CD4-positive, CD25-positive, alpha-beta regulatory T cell (primary cell): ENCODE measurements around the gene RNF166. TPM values are rescaled to one million over a fixed set of nuclear protein-coding genes. Genes with fewer than 3 reads are reported as not detected.
A peak's percentile ranks its signal among the peaks of the same experiment; 100 is the strongest.

Experiments used
- ATAC-seq, 2 donors: fragments of 150-1000 bp; cut with Tn5 transposase; one replicate each; pipeline ENCODE4 v1.10.0; 2021; ENCODE audit warnings: low read depth in 2 of 2, moderate number of reproducible peaks in 2 of 2, moderate library complexity in 1 of 2
- DNase-seq, 3 donors: peaks; one replicate each; pipeline versions ENCODE4 v3.0.0 to v3.0.0-alpha.2; 2012 to 2022; ENCODE audit warnings: mixed read lengths in 1 of 3
- H3K27ac ChIP-seq: one replicate; pipeline ENCODE4 v1.7.0; 2013; ENCODE audit warnings: mild to moderate bottlenecking, low read length; ENCODE audit not compliant: insufficient read depth, poor library complexity, severe bottlenecking
- H3K27me3 ChIP-seq: one replicate; pipeline ENCODE4 v1.7.0; 2013; ENCODE audit warnings: low read length; ENCODE audit not compliant: control insufficient read depth, insufficient read depth
- H3K36me3 ChIP-seq: one replicate; pipeline ENCODE4 v1.7.0; 2013; ENCODE audit warnings: mild to moderate bottlenecking, low read length, moderate library complexity; ENCODE audit not compliant: control insufficient read depth, insufficient read depth
- H3K4me1 ChIP-seq: 2 replicates; pipeline ENCODE4 v1.7.0; 2013; ENCODE audit warnings: mild to moderate bottlenecking, low read length; ENCODE audit not compliant: insufficient read depth, control insufficient read depth, poor library complexity, severe bottlenecking
- H3K4me3 ChIP-seq: one replicate; pipeline ENCODE4 v1.7.0; 2013; ENCODE audit warnings: low read depth, mild to moderate bottlenecking, low read length, moderate library complexity
- H3K9me3 ChIP-seq, 2 experiments: 1 replicate in 1 of 2; 2 replicates in 1 of 2; pipeline ENCODE4 v1.7.0; 2013; ENCODE audit warnings: low read length in 2 of 2, mild to moderate bottlenecking in 1 of 2, moderate library complexity in 1 of 2; ENCODE audit not compliant: control insufficient read depth in 2 of 2
- H3K27ac Mint-ChIP-seq, 3 donors: one replicate each; pipeline ENCODE4 v1.8.0; 2020 to 2022; ENCODE audit warnings: mild to moderate bottlenecking in 3 of 3, mixed read lengths in 3 of 3, moderate library complexity in 2 of 3
- H3K27me3 Mint-ChIP-seq: one replicate; pipeline ENCODE4 v1.8.0; 2022; ENCODE audit warnings: mild to moderate bottlenecking, mixed read lengths
- H3K36me3 Mint-ChIP-seq: one replicate; pipeline ENCODE4 v1.8.0; 2020; ENCODE audit warnings: mixed read lengths
- H3K4me1 Mint-ChIP-seq, 4 donors: one replicate each; pipeline ENCODE4 v1.8.0; 2020 to 2022; ENCODE audit warnings: mixed read lengths in 4 of 4, mild to moderate bottlenecking in 1 of 4
- H3K4me3 Mint-ChIP-seq, 4 donors: one replicate each; pipeline ENCODE4 v1.8.0; 2020 to 2022; ENCODE audit warnings: mild to moderate bottlenecking in 4 of 4, mixed read lengths in 4 of 4, moderate library complexity in 3 of 4
- H3K9me3 Mint-ChIP-seq, 7 donors: one replicate each; pipeline ENCODE4 v1.8.0; 2020 to 2022; ENCODE audit warnings: mixed read lengths in 7 of 7, mild to moderate bottlenecking in 3 of 7, moderate library complexity in 2 of 7
- polyA plus RNA-seq, 4 donors: library from polyadenylated mRNA; unstranded; fragments of 300-500 nt; fragmentation: Illumina TruSeq; gene quantifications; one replicate each; pipeline ENCODE4 v1.2.3, GENCODE V29; 2021
- total RNA-seq: library from RNA; stranded (reverse); gene quantifications from one replicate; pipeline ENCODE4 v1.2.3, GENCODE V29; 2022

The RNF166 gene
- total and polyA plus RNA-seq, 5 donors from 2014 or later = 63.6 to 420 (median 98.0) TPM

DNA sequence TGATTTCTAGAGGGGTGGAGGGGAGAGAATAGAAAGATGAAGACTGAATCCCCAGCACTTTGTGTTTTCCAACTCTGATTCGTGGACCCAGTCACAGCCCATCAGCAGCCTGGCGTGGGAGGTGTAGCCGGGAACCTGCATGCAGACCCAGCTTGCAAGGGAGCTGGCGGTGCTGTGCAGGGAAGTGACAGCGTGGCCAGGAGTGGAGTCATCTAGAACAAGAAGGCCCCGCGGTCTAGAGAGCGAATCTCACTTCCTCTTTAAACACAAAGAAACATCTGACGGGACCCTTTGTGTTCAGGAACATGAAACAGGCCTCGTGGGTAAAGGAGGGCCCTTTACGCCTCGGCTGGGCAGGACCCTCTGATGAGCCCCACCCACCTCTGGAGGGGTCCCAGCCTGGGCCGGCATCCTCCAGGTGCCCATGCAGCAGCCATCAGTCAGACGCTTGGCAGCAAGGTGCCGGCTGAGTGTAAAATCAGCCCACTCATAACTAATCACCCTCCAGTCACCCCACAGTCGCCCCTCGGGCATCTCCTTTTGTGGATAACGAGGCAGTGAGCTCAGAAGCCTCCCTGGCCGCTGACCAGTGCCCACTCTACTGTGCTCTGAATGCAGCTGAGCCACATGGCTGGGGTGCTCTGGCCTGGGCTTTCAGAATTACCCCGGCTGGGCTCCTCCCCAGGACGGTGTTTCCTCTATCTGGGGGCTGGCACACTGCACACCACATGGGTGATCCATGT is 24.3 kb downstream of the RNF166 start:
- Mint-ChIP-seq H3K36me3 (peaks cover 3% of the 10 kb centered on the region), H3K4me1 (peaks cover 10 to 46% (median 28%) of the 10 kb centered on the region in 4 donors), H3K4me3 (peak overlapping the region; percentile 84 to 95 (median 90)), H3K9me3 (peaks cover 0 to 1% (median 0%) of the 10 kb centered on the region in 7 donors), H3K27ac (peak overlapping the region; percentile 94 to 98 (median 95)), H3K27me3 (no peaks in the 10 kb centered on the region)
- peaks cover 52% of the 10 kb centered on the region for H3K4me1 ChIP-seq
- H3K4me3 ChIP-seq = peak overlapping the region; percentile 19
- no peaks in the 10 kb centered on the region for H3K9me3 ChIP-seq
- peaks cover 26% of the 10 kb centered on the region for H3K36me3 ChIP-seq
- no peaks in the 10 kb centered on the region for H3K27me3 ChIP-seq
- DNase-seq = peak; percentile 19 to 84 (median 60)
- peak overlapping the region; percentile 75 for H3K27ac ChIP-seq
- ATAC-seq = peak; percentile 48 to 66

GRCh38 chr16:88681084-88681680 is 25.0 kb downstream of the RNF166 start:
- Mint-ChIP-seq H3K27me3 (no peaks in the 10 kb centered on the region), H3K4me1 (peaks cover 10 to 46% (median 28%) of the 10 kb centered on the region in 4 donors), H3K4me3 (peak overlapping the region; percentile 84 to 95 (median 90)), H3K36me3 (peaks cover 3% of the 10 kb centered on the region), H3K9me3 (peaks cover 0 to 1% (median 0%) of the 10 kb centered on the region in 7 donors), H3K27ac (peak overlapping the region; percentile 94 to 98 (median 95))
- ATAC-seq = peak in 1 of 2 donors; percentile 21
- Histone ChIP-seq H3K9me3 (no peaks in the 10 kb centered on the region), H3K36me3 (peaks cover 31% of the 10 kb centered on the region), H3K27ac (peak overlapping the region; percentile 75), H3K27me3 (no peaks in the 10 kb centered on the region), H3K4me3 (no peak overlapping the region), H3K4me1 (peaks cover 48% of the 10 kb centered on the region)
- peak; percentile 38 to 79 (median 55) for DNase-seq

GRCh38 chr16:88680554-88681083 is 25.6 kb downstream of the RNF166 start:
- no peak for ATAC-seq
- Histone ChIP-seq H3K27ac (peak overlapping the region; percentile 75), H3K36me3 (peaks cover 31% of the 10 kb centered on the region)

GRCh38 chr16:88678224-88678979 is 27.8 kb downstream of the RNF166 start:
- no peak for DNase-seq
- Histone ChIP-seq H3K27me3 (no peaks in the 10 kb centered on the region), H3K9me3 (no peaks in the 10 kb centered on the region), H3K27ac (no peak overlapping the region), H3K4me3 (no peak overlapping the region), H3K36me3 (peaks cover 31% of the 10 kb centered on the region), H3K4me1 (peaks cover 23% of the 10 kb centered on the region)
- H3K27ac Mint-ChIP-seq = no peak overlapping the region
- no peaks in the 10 kb centered on the region for H3K27me3 Mint-ChIP-seq
- ATAC-seq = no peak
- peaks cover 0 to 1% (median 0%) of the 10 kb centered on the region in 7 donors for H3K9me3 Mint-ChIP-seq
- peaks cover 3 to 25% (median 17%) of the 10 kb centered on the region in 4 donors for H3K4me1 Mint-ChIP-seq
- peaks cover 7% of the 10 kb centered on the region for H3K36me3 Mint-ChIP-seq
- no peak overlapping the region for H3K4me3 Mint-ChIP-seq

More at GRCh38 chr16:88680554-88681083, 25.6 kb downstream of the RNF166 start:
- DNase-seq = no peak
- no peaks in the 10 kb centered on the region for H3K27me3 ChIP-seq
- peak overlapping the region; percentile 84 to 95 (median 90) for H3K4me3 Mint-ChIP-seq
- H3K36me3 Mint-ChIP-seq = peaks cover 3% of the 10 kb centered on the region
- H3K4me3 ChIP-seq = no peak overlapping the region
- H3K9me3 Mint-ChIP-seq = peaks cover 0 to 1% (median 0%) of the 10 kb centered on the region in 7 donors
- peaks cover 45% of the 10 kb centered on the region for H3K4me1 ChIP-seq
- peak overlapping the region in 1 of 3 donors; percentile 20 for H3K27ac Mint-ChIP-seq
- H3K4me1 Mint-ChIP-seq = peaks cover 10 to 46% (median 28%) of the 10 kb centered on the region in 4 donors
- no peaks in the 10 kb centered on the region for H3K27me3 Mint-ChIP-seq
- H3K9me3 ChIP-seq = no peaks in the 10 kb centered on the region

GRCh38 chr16:88677721-88678120 is 28.5 kb downstream of the RNF166 start:
- Histone ChIP-seq H3K4me1 (peaks cover 23% of the 10 kb centered on the region), H3K4me3 (no peak overlapping the region), H3K36me3 (peaks cover 31% of the 10 kb centered on the region), H3K27ac (no peak overlapping the region), H3K9me3 (no peaks in the 10 kb centered on the region), H3K27me3 (no peaks in the 10 kb centered on the region)
- H3K4me3 Mint-ChIP-seq = no peak overlapping the region
- DNase-seq (no peak), ATAC-seq (no peak)
- H3K4me1 Mint-ChIP-seq = peaks cover 3 to 21% (median 15%) of the 10 kb centered on the region in 4 donors
- H3K36me3 Mint-ChIP-seq = peaks cover 7% of the 10 kb centered on the region
- peaks cover 0 to 1% (median 0%) of the 10 kb centered on the region in 7 donors for H3K9me3 Mint-ChIP-seq
- no peak overlapping the region for H3K27ac Mint-ChIP-seq
- H3K27me3 Mint-ChIP-seq = no peaks in the 10 kb centered on the region

GRCh38 chr16:88676502-88677242 is 29.5 kb downstream of the RNF166 start:
- peaks cover under 1 to 12% (median 5%) of the 10 kb centered on the region in 4 donors for H3K4me1 Mint-ChIP-seq
- Histone ChIP-seq H3K27ac (no peak overlapping the region), H3K36me3 (peaks cover 31% of the 10 kb centered on the region), H3K9me3 (no peaks in the 10 kb centered on the region), H3K27me3 (no peaks in the 10 kb centered on the region), H3K4me1 (peaks cover 13% of the 10 kb centered on the region), H3K4me3 (no peak overlapping the region)
- ATAC-seq (no peak), DNase-seq (no peak)
- peaks cover 0 to 1% (median 0%) of the 10 kb centered on the region in 7 donors for H3K9me3 Mint-ChIP-seq
- no peak overlapping the region for H3K4me3 Mint-ChIP-seq
- H3K27me3 Mint-ChIP-seq = no peaks in the 10 kb centered on the region
- no peak overlapping the region for H3K27ac Mint-ChIP-seq
- H3K36me3 Mint-ChIP-seq = peaks cover 7% of the 10 kb centered on the region
